ENCODE data around the gene FNBP1L. TPM values are rescaled to one million over a fixed set of nuclear protein-coding genes. Genes with fewer than 3 reads are reported as not detected.

Gene FNBP1L
- total RNA-seq: 60.2 and 104 TPM in 2 replicates

GRCh38 chr1:93447481-93448291 is at the start of gene FNBP1L:
Gene FNBP1L (plus strand): TSS chr1:93448118. CDS start chr1:93448282, 164 bp downstream.

Other genes with a start within 250 kb of the FNBP1L start
- 12.6 and 31.4 TPM in 2 replicates for gene DR1, start 102.2 kb upstream of the FNBP1L start, total RNA-seq
- gene BCAR3, start 233.7 kb downstream of the FNBP1L start, total RNA-seq: 26.2 and 42.3 TPM in 2 replicates

Data from bladder microvascular endothelial cell (primary cell).